Trophoblast cell (in vitro differentiated cells and primary cell): ENCODE data around the gene KLK1.

Experiments
- DNase-seq, 2 donors: peaks; one replicate each; pipeline ENCODE4 v3.0.0-alpha.2; 2016
- H2AFZ ChIP-seq: 2 replicates; pipeline ENCODE4 v1.6.1; 2013; ENCODE audit warnings: low read length, moderate library complexity, mild to moderate bottlenecking; ENCODE audit not compliant: insufficient read depth, poor library complexity
- H2AK5ac ChIP-seq: 2 replicates; pipeline ENCODE4 v1.6.1; 2013; ENCODE audit warnings: mild to moderate bottlenecking, low read length
- H2BK120ac ChIP-seq: 2 replicates; pipeline ENCODE4 v1.6.1; 2013; ENCODE audit warnings: low read length, mild to moderate bottlenecking, moderate library complexity; ENCODE audit not compliant: insufficient read depth, poor library complexity
- H2BK12ac ChIP-seq: 2 replicates; pipeline ENCODE4 v1.6.1; 2013; ENCODE audit warnings: mild to moderate bottlenecking, low read length, moderate library complexity
- H2BK5ac ChIP-seq: 2 replicates; pipeline ENCODE4 v1.6.1; 2013; ENCODE audit warnings: low read length, low read depth, moderate library complexity, mild to moderate bottlenecking; ENCODE audit not compliant: poor library complexity
- H3K14ac ChIP-seq: 2 replicates; pipeline ENCODE4 v1.6.1; 2013; ENCODE audit warnings: mild to moderate bottlenecking, low read length
- H3K18ac ChIP-seq: 2 replicates; pipeline ENCODE4 v1.6.1; 2013; ENCODE audit warnings: mild to moderate bottlenecking, low read length
- H3K23ac ChIP-seq: 2 replicates; pipeline ENCODE4 v1.6.1; 2013; ENCODE audit warnings: low read length
- H3K27ac ChIP-seq: 2 replicates; pipeline ENCODE4 v1.5.1; 2013; ENCODE audit warnings: low read depth, mild to moderate bottlenecking, inconsistent platforms, low read length, moderate library complexity
- H3K27me3 ChIP-seq: 2 replicates; pipeline ENCODE4 v1.6.1; 2013; ENCODE audit warnings: inconsistent platforms, mild to moderate bottlenecking, low read length, moderate library complexity; ENCODE audit not compliant: insufficient read depth
- H3K36me3 ChIP-seq, 2 experiments: 1 replicate in 1 of 2; 2 replicates in 1 of 2; pipeline ENCODE4 v1.6.1; 2013; ENCODE audit warnings: low read length in 2 of 2, mild to moderate bottlenecking in 2 of 2, moderate library complexity in 1 of 2; ENCODE audit not compliant: insufficient read depth in 2 of 2, control insufficient read depth in 1 of 2
- H3K4ac ChIP-seq: 2 replicates; pipeline ENCODE4 v1.6.1; 2013; ENCODE audit warnings: low read depth, mild to moderate bottlenecking, low read length, moderate library complexity
- H3K4me1 ChIP-seq, 2 experiments: 1 replicate in 1 of 2; 2 replicates in 1 of 2; pipeline ENCODE4 v1.6.1; 2013; ENCODE audit warnings: low read length in 2 of 2, mild to moderate bottlenecking in 2 of 2, moderate library complexity in 1 of 2; ENCODE audit not compliant: insufficient read depth in 2 of 2, control insufficient read depth in 1 of 2
- H3K4me2 ChIP-seq: 2 replicates; pipeline ENCODE4 v1.6.1; 2013; ENCODE audit warnings: inconsistent platforms, mild to moderate bottlenecking, low read length, moderate library complexity
- H3K4me3 ChIP-seq: 2 replicates; pipeline ENCODE4 v1.5.1; 2013; ENCODE audit warnings: mild to moderate bottlenecking, low read depth, low read length, inconsistent platforms
- H3K79me1 ChIP-seq: one replicate; pipeline ENCODE4 v1.6.1; 2013; ENCODE audit warnings: low read length
- H3K79me2 ChIP-seq: 2 replicates; pipeline ENCODE4 v1.6.1; 2013; ENCODE audit warnings: low read length, mild to moderate bottlenecking; ENCODE audit not compliant: control insufficient read depth, insufficient read depth, poor library complexity
- H3K9ac ChIP-seq: 2 replicates; pipeline ENCODE4 v1.6.1; 2013; ENCODE audit warnings: mild to moderate bottlenecking, low read length
- H3K9me3 ChIP-seq: 2 replicates; pipeline ENCODE4 v1.6.1; 2013; ENCODE audit warnings: low read depth, mild to moderate bottlenecking, control low read depth, inconsistent platforms, low read length; ENCODE audit not compliant: insufficient read depth
- H4K12ac ChIP-seq: 2 replicates; pipeline ENCODE4 v1.6.1; 2013; ENCODE audit warnings: low read depth, mild to moderate bottlenecking, low read length, moderate library complexity
- H4K8ac ChIP-seq: 2 replicates; pipeline ENCODE4 v1.6.1; 2013; ENCODE audit warnings: low read depth, mild to moderate bottlenecking, low read length, moderate library complexity
- H4K91ac ChIP-seq: one replicate; pipeline ENCODE4 v1.6.1; 2013; ENCODE audit warnings: low read depth, mild to moderate bottlenecking, low read length, moderate library complexity
- WGBS: extraction: QIAGEN DNeasy Blood & Tissue Kit; methylation state at CpG from one replicate; pipeline ENCODE4 v1.1.7; 2013; ENCODE audit warnings: missing lambda C conversion rate; ENCODE audit not compliant: insufficient read length, insufficient coverage; ENCODE audit errors: extremely low coverage; 5-methylcytosine and 5-hydroxymethylcytosine counted together

KLK1 gene

DNA sequence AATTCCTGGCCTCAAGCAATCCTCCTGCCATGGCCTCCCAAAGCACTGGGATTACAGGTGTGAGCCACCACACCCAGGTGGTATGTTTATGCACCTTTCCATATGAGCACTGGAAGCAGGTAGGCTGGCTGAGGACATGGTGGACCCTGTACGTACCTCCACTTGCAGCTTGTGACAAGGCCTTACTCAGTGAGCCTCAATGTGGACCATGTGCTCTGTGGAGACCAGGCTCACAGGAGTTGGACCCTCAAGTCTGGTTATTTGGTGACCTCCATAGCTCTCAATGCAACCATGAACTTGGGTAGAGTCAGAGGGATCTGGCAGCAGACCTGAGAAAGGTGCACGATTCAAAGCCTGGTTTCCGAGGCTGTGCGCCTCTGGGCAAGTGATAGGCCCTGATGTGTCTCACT, 27.9 kb downstream of the KLK1 start:
- Histone ChIP-seq H3K4ac (no peak overlapping the region), H3K27ac (no peak overlapping the region), H3K4me2 (no peak overlapping the region), H4K8ac (no peak overlapping the region), H3K4me1 (no peaks in the 10 kb centered on the region), H3K14ac (no peak overlapping the region), H2AK5ac (no peak overlapping the region), H2AFZ (no peak overlapping the region), H2BK120ac (no peak overlapping the region), H2BK12ac (no peak overlapping the region), H2BK5ac (no peak overlapping the region), H3K79me1 (no peaks in the 10 kb centered on the region), H3K27me3 (no peaks in the 10 kb centered on the region), H3K4me3 (no peak overlapping the region), H3K79me2 (no peaks in the 10 kb centered on the region), H3K18ac (no peak overlapping the region), H4K12ac (no peak overlapping the region), H3K9me3 (peaks cover 2% of the 10 kb centered on the region), H4K91ac (no peak overlapping the region), H3K9ac (no peak overlapping the region), H3K36me3 (peaks cover 47% of the 10 kb centered on the region in 2 experiments), H3K23ac (no peak overlapping the region)
- WGBS: no CpG with 5 or more reads among the region's 4 CpGs
- DNase-seq: no peak

DNA sequence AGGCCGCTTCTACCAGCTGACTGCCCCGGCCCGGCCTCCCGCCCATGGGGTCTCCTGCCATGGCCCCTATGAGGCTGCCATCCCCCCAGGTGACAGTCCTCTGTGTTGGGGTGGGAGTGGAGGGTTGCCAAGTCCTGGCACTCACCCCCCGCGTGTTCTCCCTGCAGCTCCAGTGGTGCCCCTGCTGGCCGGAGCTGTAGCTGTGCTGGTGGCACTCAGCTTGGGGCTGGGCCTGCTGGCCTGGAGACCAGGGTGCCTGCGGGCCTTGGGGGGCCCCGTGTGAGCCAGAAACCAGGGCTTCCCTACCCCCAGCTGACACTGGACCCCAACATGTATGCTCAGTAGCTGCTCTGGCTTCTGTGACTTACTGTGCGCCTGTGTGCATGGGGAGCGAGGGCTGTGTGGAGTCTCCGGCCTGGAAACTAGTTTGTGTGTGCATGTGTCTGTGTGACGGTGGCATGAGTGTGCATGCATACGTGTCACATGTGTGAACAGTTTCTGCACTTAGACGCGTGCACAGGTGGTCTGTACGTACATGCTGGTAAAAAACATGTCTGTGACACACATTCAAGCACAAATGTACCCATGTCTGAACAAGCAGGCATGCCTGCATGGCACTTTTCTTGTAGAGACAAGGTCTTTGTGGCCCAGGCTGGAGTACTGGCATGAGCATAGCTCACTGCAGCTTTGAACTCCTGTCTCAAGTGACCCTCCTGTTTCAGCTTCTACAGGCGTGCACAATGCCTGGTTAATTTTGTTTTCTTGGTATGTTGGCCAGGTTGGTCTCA, 28.5 kb downstream of the KLK1 start:
- no CpG with 5 or more reads among the region's 18 CpGs for WGBS
- no peak overlapping the region for H3K4ac ChIP-seq
- no peak overlapping the region for H4K12ac ChIP-seq
- H3K14ac ChIP-seq: no peak overlapping the region
- no peak overlapping the region for H2AFZ ChIP-seq
- no peak overlapping the region for H3K23ac ChIP-seq
- H4K8ac ChIP-seq: no peak overlapping the region
- H3K79me1 ChIP-seq: no peaks in the 10 kb centered on the region
- peaks cover 2% of the 10 kb centered on the region for H3K9me3 ChIP-seq
- no peak overlapping the region for H2BK5ac ChIP-seq
- no peaks in the 10 kb centered on the region for H3K27me3 ChIP-seq
- H3K4me2 ChIP-seq: no peak overlapping the region
- H4K91ac ChIP-seq: no peak overlapping the region
- no peak overlapping the region for H3K9ac ChIP-seq
- DNase-seq: no peak
- H2BK120ac ChIP-seq: no peak overlapping the region
- no peak overlapping the region for H3K4me3 ChIP-seq
- H3K36me3 ChIP-seq: peaks cover 44% of the 10 kb centered on the region in 2 experiments
- no peak overlapping the region for H2BK12ac ChIP-seq
- no peaks in the 10 kb centered on the region for H3K4me1 ChIP-seq
- H3K27ac ChIP-seq: no peak overlapping the region
- H3K79me2 ChIP-seq: no peaks in the 10 kb centered on the region
- no peak overlapping the region for H3K18ac ChIP-seq
- no peak overlapping the region for H2AK5ac ChIP-seq

DNA sequence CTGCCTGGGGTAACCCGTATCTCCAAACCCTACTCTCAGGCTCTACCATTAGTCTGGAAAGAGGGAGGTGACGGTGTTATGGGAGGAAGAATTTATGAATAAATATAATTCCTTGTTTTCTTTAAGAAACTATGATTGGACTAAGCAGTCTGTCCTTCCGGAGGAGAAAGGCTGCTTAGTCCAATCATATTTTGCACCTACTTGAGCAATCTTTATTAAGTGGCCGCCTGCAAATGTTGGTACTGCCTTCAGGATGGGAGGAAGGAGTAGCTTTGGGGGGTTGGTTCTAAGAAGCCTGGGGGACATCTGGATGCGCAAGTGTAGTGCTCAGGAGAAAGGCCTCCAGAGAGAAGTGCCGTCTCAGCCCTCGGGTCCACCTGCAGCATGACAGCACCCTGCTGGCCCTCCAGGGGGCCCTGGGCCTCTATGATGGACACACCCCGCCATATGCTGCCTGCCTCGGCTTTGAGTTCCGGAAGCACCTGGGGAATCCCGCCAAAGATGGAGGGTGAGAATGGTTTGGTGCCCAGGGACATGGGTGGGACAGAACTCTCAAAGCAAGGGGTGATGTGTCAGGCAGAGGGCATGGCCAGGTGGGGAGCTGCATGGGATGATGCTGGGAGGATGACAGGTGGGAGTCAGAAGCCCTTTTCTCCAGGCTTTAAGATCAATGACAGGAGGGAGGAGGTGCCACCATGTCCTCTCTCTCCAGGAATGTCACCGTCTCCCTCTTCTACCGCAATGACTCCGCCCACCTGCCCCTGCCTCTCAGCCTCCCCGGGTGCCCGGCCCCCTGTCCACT, 29.3 kb downstream of the KLK1 start:
- H4K8ac ChIP-seq: no peak overlapping the region
- H4K91ac ChIP-seq: no peak overlapping the region
- no peak overlapping the region for H3K4ac ChIP-seq
- no CpG with 5 or more reads among the region's 16 CpGs for WGBS
- no peak overlapping the region for H3K14ac ChIP-seq
- H2BK12ac ChIP-seq: no peak overlapping the region
- no peak overlapping the region for H3K4me2 ChIP-seq
- no peak overlapping the region for H2BK120ac ChIP-seq
- H3K36me3 ChIP-seq: peaks cover 36% of the 10 kb centered on the region in 2 experiments
- H3K23ac ChIP-seq: no peak overlapping the region
- H3K79me1 ChIP-seq: no peaks in the 10 kb centered on the region
- H3K79me2 ChIP-seq: no peaks in the 10 kb centered on the region
- no peak overlapping the region for H3K9ac ChIP-seq
- no peak for DNase-seq
- H3K18ac ChIP-seq: no peak overlapping the region
- no peak overlapping the region for H3K27ac ChIP-seq
- H3K27me3 ChIP-seq: no peaks in the 10 kb centered on the region
- peaks cover 2% of the 10 kb centered on the region for H3K9me3 ChIP-seq
- H3K4me3 ChIP-seq: no peak overlapping the region
- H2BK5ac ChIP-seq: no peak overlapping the region
- no peaks in the 10 kb centered on the region for H3K4me1 ChIP-seq
- no peak overlapping the region for H2AK5ac ChIP-seq
- H4K12ac ChIP-seq: no peak overlapping the region
- no peak overlapping the region for H2AFZ ChIP-seq

DNA sequence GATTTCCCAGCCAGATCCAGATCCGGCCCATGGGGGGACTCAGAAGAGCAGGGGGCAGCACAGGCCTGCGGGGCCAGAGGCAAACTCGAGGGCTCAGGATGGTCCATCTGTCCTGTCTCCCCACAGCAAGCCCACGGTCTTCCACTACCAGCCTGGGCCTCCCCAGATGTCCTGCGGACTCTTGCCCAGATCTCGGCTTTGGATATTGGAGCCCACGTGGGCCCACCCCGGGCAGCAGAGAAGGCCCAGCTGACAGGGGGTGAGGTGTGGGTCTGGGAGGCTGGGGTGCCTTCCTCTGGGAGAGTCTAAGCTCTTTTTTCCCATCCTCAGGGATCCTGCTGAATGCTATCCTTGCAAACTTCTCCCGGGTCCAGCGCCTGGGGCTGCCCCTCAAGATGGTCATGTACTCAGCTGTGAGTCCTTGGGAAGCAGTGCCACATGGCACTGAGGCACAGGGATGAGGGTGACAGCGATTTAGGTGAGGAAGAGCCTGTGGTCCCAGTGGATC, 30.0 kb downstream of the KLK1 start:
- no peak overlapping the region for H2BK120ac ChIP-seq
- no peak overlapping the region for H3K27ac ChIP-seq
- no peak overlapping the region for H3K23ac ChIP-seq
- no peak overlapping the region for H2BK5ac ChIP-seq
- no peak overlapping the region for H3K4me2 ChIP-seq
- no peaks in the 10 kb centered on the region for H3K79me2 ChIP-seq
- H4K12ac ChIP-seq: no peak overlapping the region
- WGBS: no CpG with 5 or more reads among the region's 11 CpGs
- no peaks in the 10 kb centered on the region for H3K27me3 ChIP-seq
- no peak overlapping the region for H4K91ac ChIP-seq
- no peak overlapping the region for H2AFZ ChIP-seq
- no peak overlapping the region for H3K14ac ChIP-seq
- H3K9me3 ChIP-seq: peaks cover 2% of the 10 kb centered on the region
- peaks cover 30% of the 10 kb centered on the region in 2 experiments for H3K36me3 ChIP-seq
- H3K4me3 ChIP-seq: no peak overlapping the region
- no peak overlapping the region for H3K9ac ChIP-seq
- no peak overlapping the region for H4K8ac ChIP-seq
- H3K79me1 ChIP-seq: no peaks in the 10 kb centered on the region
- H2AK5ac ChIP-seq: no peak overlapping the region
- H3K4ac ChIP-seq: no peak overlapping the region
- no peak for DNase-seq
- no peak overlapping the region for H3K18ac ChIP-seq
- no peak overlapping the region for H2BK12ac ChIP-seq
- H3K4me1 ChIP-seq: no peaks in the 10 kb centered on the region
